ENCODE results near the gene RASAL1.

The RASAL1 gene

DNA sequence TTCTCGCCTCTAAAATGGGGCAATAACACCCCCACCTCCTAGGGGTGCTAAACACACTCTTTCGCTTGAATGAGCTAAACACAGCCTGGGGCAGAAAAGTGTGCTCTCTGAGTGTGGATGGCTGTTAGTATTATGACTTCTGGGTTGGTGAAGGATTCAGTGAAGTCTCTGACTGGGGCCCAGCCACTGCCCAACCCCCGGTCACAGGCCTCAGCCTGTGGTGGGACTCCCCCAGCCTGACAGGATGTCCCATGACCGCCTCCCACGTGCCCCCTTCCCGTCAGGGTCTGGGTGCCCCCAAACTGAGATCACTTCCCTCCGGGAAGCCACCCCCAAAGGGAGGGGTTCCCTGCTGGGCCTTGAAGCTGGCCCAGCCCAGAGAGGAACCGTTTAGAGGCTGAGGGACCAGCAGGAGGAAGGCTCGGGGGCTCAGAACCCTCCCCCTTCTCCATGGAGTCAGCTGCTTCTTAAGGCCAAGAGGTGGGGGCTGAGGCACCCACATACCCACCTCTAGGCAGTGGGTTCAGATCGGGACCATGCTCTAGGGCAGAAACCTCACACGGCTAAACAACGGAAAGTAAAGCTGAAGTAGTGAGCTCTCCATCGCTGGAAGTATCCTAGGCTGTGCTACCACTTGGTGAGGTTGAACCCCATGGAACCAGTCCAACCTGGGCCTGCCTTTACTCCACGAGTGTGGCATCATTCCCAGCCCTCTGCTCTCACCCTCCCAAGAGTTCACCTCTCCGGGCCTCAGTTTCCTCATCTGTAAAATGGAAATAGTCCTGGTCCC is 65.2 kb downstream of the RASAL1 start:
- DNase-seq = peak; percentile 84

- DNase-seq = no peak
Observed at GRCh38 chr12:113069751-113070116, 65.8 kb downstream of the RASAL1 start.

DNA sequence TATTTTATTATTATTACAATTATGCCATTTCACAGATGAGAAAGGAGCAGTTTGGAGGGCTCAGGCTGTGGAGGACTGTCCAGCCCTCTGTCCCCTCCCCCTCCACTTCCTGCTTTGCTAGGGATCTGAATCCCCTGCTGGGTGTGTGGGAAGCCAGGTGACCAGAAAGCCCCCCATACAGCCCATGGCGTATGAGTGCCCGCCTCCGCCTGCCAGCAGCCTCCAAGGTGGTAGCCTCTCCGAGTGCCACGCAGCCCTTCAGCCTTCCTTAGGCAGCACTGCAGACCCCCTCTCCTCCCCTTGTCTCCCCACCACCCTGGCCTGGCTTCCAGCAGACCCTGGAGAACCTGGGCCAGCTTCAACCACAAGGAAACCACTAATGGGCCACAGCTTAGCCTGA is 66.4 kb downstream of the RASAL1 start:
- DNase-seq = no peak

DNA sequence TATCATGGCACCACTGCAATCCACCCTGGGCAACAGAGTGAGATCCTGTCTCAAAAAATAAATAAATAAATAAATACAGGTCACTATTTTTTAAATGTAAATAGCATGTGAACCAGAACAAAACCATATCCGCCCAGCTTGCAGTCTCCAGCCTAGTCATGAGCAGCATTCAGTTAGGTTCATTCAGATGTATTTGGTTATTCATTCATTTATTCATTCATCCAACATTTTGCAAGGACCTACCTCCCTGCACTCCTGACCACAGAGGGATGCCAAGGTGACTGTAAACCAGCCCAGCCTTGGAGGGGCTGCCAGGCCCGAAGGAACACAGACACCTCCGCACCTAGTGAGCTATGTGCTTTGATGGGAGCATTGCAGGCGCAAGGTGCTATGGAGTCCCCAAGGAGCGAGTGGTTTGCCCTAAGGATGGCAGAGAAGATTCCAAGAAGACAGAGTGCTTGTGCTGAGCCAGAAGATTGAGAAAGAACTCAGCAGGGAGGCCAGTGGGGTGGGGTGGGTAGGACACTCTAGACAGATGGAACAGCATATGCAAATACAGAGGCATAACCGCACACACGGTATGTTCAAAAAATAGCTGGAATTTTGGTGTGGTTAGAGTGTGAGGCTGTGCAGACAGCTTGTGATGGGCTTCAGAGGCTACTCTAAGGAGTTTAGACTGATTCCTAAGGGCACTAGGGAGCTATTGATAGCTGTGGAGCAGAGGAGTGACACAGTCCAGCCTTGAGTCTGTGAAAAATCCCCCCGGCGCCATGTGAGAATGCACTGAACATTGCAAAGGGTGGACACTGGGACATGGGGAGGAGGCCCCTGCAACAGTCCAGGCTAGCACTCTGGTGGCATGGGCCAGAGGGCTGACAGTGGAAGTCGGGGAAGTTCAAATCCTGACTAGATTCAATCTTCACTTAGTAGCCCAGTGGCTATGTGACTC is 67.3 kb downstream of the RASAL1 start:
- DNase-seq = no peak

DNA sequence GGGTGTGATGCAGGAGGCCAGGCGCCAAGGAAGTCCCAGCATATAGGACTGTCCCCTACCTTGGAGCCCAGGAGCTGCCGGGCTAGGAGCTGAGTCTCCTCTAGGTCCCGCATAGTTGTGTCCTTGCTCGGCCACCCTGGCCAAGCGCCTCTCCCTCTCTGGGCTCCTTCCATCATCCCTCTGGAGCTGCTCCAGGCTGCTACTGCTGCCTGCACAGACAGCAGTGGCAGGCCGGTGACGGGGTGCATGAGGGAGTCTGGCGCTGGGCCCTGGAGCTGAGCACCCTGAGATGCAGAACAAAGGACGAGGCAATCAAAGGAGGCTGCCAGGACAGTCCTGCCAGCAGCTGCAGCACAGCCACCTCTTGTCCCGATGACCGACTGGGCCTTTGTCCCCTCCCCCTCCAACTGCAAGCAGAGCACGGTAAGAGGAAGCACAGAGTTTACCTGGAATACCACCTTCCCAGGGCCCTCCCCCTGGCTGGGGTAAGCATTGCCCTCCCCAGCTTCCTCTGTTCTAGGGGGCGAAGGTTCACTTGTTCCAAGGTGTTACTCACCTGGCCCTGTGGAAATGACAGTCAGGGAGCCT is 68.7 kb downstream of the RASAL1 start:
- DNase-seq = no peak

- DNase-seq = no peak
Observed at GRCh38 chr12:113065126-113066007, 70.2 kb downstream of the RASAL1 start.

DNA sequence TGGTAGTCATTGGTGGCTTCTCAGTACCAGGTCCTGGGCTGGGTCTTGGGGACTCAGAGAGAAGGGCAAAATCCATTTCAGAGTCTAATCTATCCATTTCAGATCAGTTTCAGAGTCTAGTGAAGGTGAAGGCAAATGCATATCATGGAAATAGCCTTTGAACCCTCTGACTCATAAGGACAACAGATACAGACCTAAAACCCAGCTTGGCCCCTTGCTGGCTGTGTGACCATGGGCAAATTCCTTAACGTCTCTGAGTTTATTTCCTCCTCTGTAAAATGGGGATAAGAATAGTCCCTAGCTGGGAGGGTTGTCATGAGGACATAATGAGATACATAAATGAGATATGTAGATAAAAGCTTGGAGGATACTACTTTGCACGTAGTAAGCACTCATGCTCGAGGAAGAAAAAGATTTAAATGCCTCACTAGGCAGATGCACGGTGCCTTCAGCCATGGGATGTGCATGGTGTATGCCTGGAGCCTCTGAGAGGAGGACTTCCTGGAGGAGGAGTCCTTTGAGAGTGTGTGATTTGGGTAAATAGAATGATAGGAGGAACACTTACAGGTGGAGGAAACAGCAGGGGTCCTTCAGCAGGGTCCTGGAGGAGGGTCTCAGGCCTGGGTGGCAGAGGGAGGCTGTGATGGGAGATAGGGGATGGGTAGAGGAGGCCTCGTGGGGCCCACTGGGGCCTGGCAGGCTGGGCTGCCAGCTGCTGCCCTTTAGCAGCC is 71.0 kb downstream of the RASAL1 start:
- no peak for DNase-seq

DNA sequence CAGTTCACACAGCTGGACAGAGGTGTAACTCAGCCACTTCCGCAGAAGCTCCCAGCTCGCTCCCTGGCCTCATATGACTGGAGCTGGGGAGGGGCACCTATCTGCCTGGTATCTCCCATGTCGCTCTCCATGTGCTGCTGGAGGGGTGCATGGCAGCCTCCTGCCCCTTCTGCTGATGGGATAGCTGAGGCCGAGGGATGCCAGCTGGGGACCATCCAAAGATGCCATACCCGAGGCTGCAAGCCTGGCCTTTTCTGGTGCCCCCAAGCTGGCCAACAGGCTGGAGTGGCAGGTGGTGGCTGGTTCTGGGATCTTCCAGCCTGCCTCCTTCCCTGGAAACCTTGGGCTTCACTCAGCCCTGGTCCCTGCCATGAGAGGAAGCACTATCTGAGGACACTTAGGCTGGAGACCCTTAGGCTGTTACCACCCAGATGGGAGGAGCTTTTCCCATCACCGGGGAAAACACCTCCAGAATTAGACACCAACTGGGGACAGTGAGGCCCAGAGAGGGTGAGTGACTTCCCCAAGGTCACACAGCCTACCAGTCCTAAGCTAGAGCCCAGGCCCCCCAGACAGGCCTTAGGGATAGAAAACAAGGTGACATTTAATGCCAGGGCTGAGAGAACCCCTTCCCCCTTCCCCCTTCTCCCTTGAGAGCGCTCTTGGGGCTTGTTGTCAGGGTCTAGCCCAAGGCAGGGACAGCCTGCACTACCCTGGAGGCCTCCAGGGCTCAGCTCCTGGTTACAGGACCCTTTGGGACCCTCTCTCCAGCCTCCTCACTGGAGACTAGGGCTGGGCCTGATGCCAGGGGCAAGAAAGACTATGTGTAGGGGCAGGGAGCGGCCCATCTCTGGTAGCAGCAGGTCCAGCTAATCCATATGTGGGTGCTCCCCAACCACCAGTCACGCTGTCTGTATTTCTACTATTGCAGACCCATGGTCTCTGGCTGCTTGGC is 71.9 kb downstream of the RASAL1 start:
- no peak for DNase-seq

DNA sequence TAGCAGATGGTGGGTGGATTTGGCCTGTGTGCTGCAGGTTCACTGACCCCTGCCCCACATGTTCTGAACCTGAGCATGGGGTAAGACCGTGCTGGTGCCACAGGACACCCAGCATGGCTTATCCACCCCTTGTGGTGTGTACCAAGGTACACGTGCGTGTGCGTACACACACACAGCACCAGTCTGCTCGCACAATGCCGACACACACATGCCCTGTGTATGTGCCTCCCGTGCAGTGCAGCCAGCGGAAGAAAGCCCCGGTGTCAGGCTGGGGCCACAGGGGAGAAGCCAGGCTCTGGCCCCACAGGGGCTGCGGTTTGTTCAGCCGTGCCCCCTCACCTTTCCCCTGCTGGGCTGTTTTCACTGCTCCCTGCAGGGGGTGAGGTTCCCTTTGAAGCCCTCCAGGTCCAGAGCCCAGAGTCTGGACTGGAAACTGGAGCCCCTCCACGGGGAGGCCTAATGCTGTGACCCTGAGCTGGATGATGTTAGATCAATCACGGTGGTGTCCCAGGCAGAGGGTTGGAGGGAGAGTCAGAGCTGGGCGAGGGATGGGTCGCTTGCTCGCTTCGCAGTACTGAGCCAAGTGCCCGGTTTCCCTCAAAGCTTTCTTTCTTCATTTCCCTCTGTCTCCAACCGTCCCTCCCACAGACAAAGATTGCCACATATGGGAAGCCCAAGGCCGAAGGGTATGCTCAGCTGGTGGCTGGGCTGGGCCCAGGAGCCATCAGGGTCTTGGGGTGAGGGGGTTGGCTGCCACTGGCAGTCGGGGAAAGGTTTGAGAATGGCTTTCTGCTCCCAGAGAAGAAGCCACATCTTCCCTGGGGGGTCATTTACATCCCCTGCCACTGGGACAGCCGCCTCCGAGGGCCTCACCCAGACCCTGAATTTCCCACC is 72.8 kb downstream of the RASAL1 start:
- no peak for DNase-seq

GRCh38 chr12:113061061-113061694 is 74.4 kb downstream of the RASAL1 start:
- DNase-seq = no peak

DNA sequence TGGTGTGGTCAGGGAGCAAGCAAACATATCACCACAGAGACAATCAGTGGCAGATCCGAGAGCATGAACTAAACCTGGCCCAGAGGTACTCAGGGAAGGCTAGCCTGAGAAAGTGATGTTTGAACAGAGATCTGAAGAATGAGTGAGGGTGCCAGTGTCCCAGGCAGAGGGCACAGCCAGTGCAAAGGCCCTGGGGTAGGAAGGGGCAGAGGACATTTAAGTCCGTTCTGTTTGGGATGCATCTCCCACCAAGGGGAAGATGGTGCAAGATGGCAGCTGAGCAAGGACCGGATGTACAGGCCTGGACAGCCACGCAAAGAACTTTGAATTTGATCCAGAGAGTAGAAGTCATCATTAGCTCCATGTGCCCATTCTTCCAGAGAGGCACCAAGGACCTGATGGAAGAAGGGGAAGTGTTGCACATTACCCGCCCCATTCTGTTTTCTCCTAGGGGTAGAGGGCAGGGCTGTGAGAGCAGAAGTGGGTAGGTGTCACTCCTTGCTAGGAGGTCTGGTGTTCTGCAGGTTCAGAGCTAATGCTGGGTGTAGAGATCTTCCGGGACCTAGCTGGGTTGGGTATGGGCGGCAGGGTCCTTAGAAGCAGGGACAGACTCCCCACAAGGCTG is 75.1 kb downstream of the RASAL1 start:
- DNase-seq = no peak

GRCh38 chr12:113059071-113059595 is 76.4 kb downstream of the RASAL1 start:
- DNase-seq = no peak

DNA sequence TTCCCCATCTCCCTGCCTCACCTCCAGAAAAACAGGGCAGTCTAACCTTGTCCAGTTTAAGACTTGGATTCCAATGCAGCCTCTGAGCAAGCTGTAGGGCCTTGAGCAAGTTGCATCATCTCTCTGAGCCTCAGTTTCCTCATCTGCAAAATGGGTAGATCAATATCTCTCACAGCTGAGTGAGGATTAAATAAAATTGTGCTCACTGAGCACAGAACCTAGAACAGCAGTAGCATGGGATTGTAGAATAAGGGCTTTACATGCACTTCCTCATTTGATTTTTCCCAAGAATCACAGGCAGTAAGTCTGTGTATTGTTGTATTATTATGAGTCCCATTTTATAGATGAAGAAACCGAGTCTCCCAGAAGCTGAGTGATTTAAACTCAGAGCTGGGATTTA is 77.0 kb downstream of the RASAL1 start:
- DNase-seq = no peak

- no peak for DNase-seq
Observed at GRCh38 chr12:113057565-113058485, 77.7 kb downstream of the RASAL1 start.

DNA sequence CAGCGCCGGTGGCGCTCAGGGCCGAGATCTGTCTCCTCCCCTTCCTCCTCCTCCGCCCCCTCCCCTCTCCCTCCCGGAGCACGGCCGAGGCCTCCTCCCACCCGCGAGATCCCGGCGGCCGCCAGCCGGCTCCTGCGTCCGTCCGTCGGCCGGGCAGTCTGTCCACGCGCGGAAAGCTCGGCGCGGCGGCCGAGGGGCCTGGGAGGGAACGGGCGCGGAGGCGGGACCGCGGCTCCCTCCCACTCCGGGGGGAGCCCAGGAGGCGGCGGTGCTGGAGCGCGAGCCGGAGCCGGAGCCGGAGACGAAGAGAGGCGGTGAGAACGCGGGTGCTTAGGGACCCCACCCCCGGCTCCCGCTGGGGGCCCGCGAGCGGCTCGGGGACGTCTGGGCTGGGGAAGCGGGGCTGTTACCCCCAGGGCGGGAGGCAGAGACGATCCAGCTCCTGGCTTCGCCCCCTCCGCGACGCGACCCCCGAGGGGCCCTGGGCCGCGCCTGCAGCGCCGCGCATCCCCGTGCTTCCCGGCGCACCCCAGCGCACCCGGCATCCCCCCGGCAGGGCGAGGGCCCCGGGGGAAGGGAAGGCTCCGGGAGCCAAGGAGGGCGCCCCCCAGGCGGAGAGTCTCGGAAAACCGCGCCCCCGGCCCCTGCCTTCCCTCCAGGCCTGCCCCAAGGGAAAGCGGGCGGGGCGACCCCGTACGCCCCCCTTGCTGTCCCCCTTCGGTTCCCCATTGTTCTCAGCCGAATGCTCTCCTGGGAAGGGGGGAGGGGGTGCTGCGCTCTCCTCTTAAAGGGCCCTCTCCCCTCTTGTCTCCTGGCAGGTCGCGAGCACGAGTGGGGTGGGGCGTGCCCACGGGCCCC is 78.7 kb downstream of the RASAL1 start, which contains the start of gene DTX1:
Gene DTX1 (plus strand): TSS at position 100 of the 858 bp plus-strand sequence. CDS start 1,463 bp downstream, outside the sequence.
- no peak for DNase-seq

DNA sequence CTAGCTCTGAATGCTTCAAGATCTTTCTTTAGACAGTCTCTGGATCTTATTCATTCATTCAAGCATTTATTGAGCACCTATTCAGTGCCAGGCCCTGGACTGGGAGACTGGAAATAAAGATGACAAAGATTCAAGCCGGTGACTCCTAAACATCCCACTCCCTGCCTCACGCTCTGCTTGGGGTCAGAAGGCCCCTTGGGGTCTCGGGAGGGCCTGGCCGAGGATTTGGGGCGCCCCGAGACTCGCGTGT is 79.3 kb downstream of the RASAL1 start:
- no peak for DNase-seq
